CD14-positive monocyte (primary cell): ENCODE results near the gene PIERCE2. TPM values are rescaled to one million over a fixed set of nuclear protein-coding genes. Genes with fewer than 3 reads are reported as not detected.
A peak's percentile ranks its signal among the peaks of the same experiment; 100 is the strongest.

Experiments used
- DNase-seq, 3 donors: peaks; one replicate each; pipeline ENCODE4 v3.0.0-alpha.2; 2011 to 2022
- H2AFZ ChIP-seq: 2 replicates; pipeline ENCODE4 v1.6.0; 2012; ENCODE audit warnings: mild to moderate bottlenecking, low read depth, low read length, inconsistent platforms; ENCODE audit not compliant: insufficient read depth, poor library complexity, severe bottlenecking
- H3K27ac ChIP-seq, 2 donors: 1 replicate in 1 of 2; 2 replicates in 1 of 2; pipeline ENCODE4 v1.5.1; 2012 to 2013; ENCODE audit warnings: low read length in 2 of 2, control low read depth in 1 of 2, inconsistent platforms in 1 of 2, low read depth in 1 of 2, mild to moderate bottlenecking in 1 of 2
- H3K27me3 ChIP-seq, 2 donors: one replicate each; pipeline versions ENCODE4 v1.6.0 to v1.6.1; 2011 to 2013; ENCODE audit warnings: low read length in 2 of 2; ENCODE audit not compliant: control insufficient read depth in 2 of 2, insufficient read depth in 2 of 2
- H3K36me3 ChIP-seq, 2 donors: replicated peaks in 1 of 2; 1 replicate in 1 of 2; 2 replicates in 1 of 2; pipeline versions ENCODE4 v1.5.1 to v1.6.1; 2012 to 2013; ENCODE audit warnings: low read length in 2 of 2, control low read depth in 1 of 2, inconsistent platforms in 1 of 2, mild to moderate bottlenecking in 1 of 2; ENCODE audit not compliant: insufficient read depth in 2 of 2, control insufficient read depth in 1 of 2
- H3K4me1 ChIP-seq, 2 donors: 1 replicate in 1 of 2; 2 replicates in 1 of 2; pipeline versions ENCODE4 v1.5.1 to v1.6.1; 2012 to 2013; ENCODE audit warnings: low read length in 2 of 2, control low read depth in 1 of 2, inconsistent platforms in 1 of 2, mild to moderate bottlenecking in 1 of 2, moderate library complexity in 1 of 2; ENCODE audit not compliant: insufficient read depth in 2 of 2, control insufficient read depth in 1 of 2
- H3K4me2 ChIP-seq: replicated peaks from 2 replicates; pipeline ENCODE3; 2012; ENCODE audit warnings: low read length, moderate library complexity, mild to moderate bottlenecking; ENCODE audit not compliant: poor library complexity, severe bottlenecking; ENCODE audit errors: extremely low read depth
- H3K4me3 ChIP-seq, 3 experiments: fragments of 200-600 bp in 1 of 3; sonication (generic) in 1 of 3; replicated peaks in 1 of 3; 1 replicate in 2 of 3; 2 replicates in 1 of 3; pipeline ENCODE4 v1.5.1; 2011 to 2013; ENCODE audit warnings: low read length in 3 of 3, mild to moderate bottlenecking in 3 of 3, control low read depth in 2 of 3, low read depth in 2 of 3, inconsistent platforms in 1 of 3, moderate library complexity in 1 of 3
- H3K79me2 ChIP-seq: 2 replicates; pipeline ENCODE4 v1.6.0; 2012; ENCODE audit warnings: mild to moderate bottlenecking, control low read depth, inconsistent platforms, low read length, moderate library complexity; ENCODE audit not compliant: insufficient read depth
- H3K9ac ChIP-seq: 2 replicates; pipeline ENCODE4 v1.6.0; 2017; ENCODE audit warnings: low read length, mild to moderate bottlenecking; ENCODE audit not compliant: insufficient read depth, poor library complexity, severe bottlenecking
- H3K9me3 ChIP-seq, 2 donors: replicated peaks in 1 of 2; 1 replicate in 1 of 2; 2 replicates in 1 of 2; pipeline versions ENCODE4 v1.5.1 to v1.6.1; 2012 to 2013; ENCODE audit warnings: low read length in 2 of 2, control low read depth in 1 of 2; ENCODE audit not compliant: control insufficient read depth in 1 of 2, insufficient read depth in 1 of 2
- H4K20me1 ChIP-seq: 2 replicates; pipeline ENCODE4 v1.6.0; 2012; ENCODE audit warnings: mild to moderate bottlenecking, low read length, control low read depth, moderate library complexity; ENCODE audit not compliant: insufficient read depth
- H3K27ac Mint-ChIP-seq, 7 donors: one replicate each; pipeline ENCODE4 v1.8.0; 2020; ENCODE audit warnings: mild to moderate bottlenecking in 7 of 7, mixed read lengths in 7 of 7, moderate library complexity in 6 of 7, inconsistent platforms in 2 of 7
- H3K27me3 Mint-ChIP-seq, 3 donors: one replicate each; pipeline ENCODE4 v1.8.0; 2021 to 2022; ENCODE audit warnings: low read depth in 3 of 3, mild to moderate bottlenecking in 3 of 3, mixed read lengths in 3 of 3, moderate library complexity in 3 of 3, inconsistent platforms in 1 of 3
- H3K36me3 Mint-ChIP-seq, 2 donors: one replicate each; pipeline ENCODE4 v1.8.0; 2020; ENCODE audit warnings: mixed read lengths in 2 of 2, inconsistent platforms in 1 of 2, mild to moderate bottlenecking in 1 of 2
- H3K4me1 Mint-ChIP-seq: one replicate; pipeline ENCODE4 v1.8.0; 2020; ENCODE audit warnings: mild to moderate bottlenecking, mixed read lengths
- H3K4me3 Mint-ChIP-seq, 2 donors: one replicate each; pipeline ENCODE4 v1.8.0; 2020; ENCODE audit warnings: mild to moderate bottlenecking in 2 of 2, mixed read lengths in 2 of 2, moderate library complexity in 1 of 2
- H3K9me3 Mint-ChIP-seq, 7 donors: one replicate each; pipeline ENCODE4 v1.8.0; 2020 to 2022; ENCODE audit warnings: mixed read lengths in 7 of 7, mild to moderate bottlenecking in 6 of 7, moderate library complexity in 6 of 7, inconsistent platforms in 2 of 7
- WGBS: methylation state at CpG from one replicate; pipeline ENCODE4 v1.1.5; 2013; ENCODE audit warnings: missing lambda C conversion rate; ENCODE audit not compliant: insufficient coverage; 5-methylcytosine and 5-hydroxymethylcytosine counted together
- intact Hi-C, 2 donors: fragments of 100-400 bp; cut with micrococcal nuclease; formaldehyde crosslinking; loops; one replicate each; pipeline versions ENCODE4 v1.15.0 to v1.15.1; 2023
- polyA plus RNA-seq, 3 donors: library from polyadenylated mRNA; depleted of rRNA in 1 of 3; unstranded in 2 of 3; stranded (reverse) in 1 of 3; fragments of 300-500 nt in 2 of 3; fragments of >200 nt in 1 of 3; fragmentation: Illumina TruSeq in 2 of 3; gene quantifications; 1 replicate in 2 of 3; 2 replicates in 1 of 3; pipeline ENCODE4 v1.2.3, GENCODE V29; 2012 to 2021
- TF ChIP-seq, protein P1 (sequence below): fragments of 200-600 bp; IDR thresholded peaks from one replicate; pipeline ENCODE4 v1.8.0; 2022; ENCODE audit warnings: antibody characterized with exemption, mild to moderate bottlenecking

PIERCE2 gene
- polyA plus RNA-seq, 3 donors = 0.13 to 1.3 (median 0.61) TPM

DNA sequence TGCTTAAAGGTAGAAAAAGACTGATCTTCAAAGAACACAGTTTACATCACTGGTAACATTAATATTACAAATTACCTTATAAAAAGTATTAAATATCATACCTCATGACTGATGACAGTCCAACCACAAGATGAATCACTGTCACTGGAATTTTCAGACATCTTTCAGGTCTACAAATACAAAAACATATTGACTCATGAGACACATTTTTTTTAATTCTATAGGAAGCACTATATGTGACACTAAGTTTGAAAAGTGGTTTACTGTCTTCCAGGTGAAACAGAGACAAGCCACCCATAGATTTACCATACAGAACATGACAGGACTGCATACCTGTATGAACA, 19.1 kb upstream of the PIERCE2 start:
- Histone ChIP-seq H3K4me1 (peaks cover 11 to 12% of the 10 kb centered on the region in 2 donors), H4K20me1 (peaks cover 42% of the 10 kb centered on the region), H3K27ac (peak overlapping the region in 1 of 2 donors; percentile 26), H3K36me3 (peaks cover 39 to 48% of the 10 kb centered on the region in 2 donors), H3K9me3 (no peaks in the 10 kb centered on the region), H3K27me3 (no peaks in the 10 kb centered on the region), H3K4me2 (no peak overlapping the region), H3K9ac (no peak overlapping the region), H3K79me2 (peaks cover 59% of the 10 kb centered on the region), H2AFZ (no peak overlapping the region), H3K4me3 (no peak overlapping the region)
- Mint-ChIP-seq H3K4me3 (no peak overlapping the region), H3K27me3 (no peaks in the 10 kb centered on the region), H3K36me3 (peaks cover 39 to 66% of the 10 kb centered on the region in 2 donors), H3K9me3 (peaks cover 0 to 3% (median 0%) of the 10 kb centered on the region in 7 donors), H3K27ac (peak overlapping the region in 2 of 7 donors; percentile 7 to 74), H3K4me1 (peaks cover 15% of the 10 kb centered on the region)
- intact Hi-C loops = no loop called here
- DNase-seq = peak in 1 of 3 donors; percentile 24
- TF ChIP-seq, protein P1, sequence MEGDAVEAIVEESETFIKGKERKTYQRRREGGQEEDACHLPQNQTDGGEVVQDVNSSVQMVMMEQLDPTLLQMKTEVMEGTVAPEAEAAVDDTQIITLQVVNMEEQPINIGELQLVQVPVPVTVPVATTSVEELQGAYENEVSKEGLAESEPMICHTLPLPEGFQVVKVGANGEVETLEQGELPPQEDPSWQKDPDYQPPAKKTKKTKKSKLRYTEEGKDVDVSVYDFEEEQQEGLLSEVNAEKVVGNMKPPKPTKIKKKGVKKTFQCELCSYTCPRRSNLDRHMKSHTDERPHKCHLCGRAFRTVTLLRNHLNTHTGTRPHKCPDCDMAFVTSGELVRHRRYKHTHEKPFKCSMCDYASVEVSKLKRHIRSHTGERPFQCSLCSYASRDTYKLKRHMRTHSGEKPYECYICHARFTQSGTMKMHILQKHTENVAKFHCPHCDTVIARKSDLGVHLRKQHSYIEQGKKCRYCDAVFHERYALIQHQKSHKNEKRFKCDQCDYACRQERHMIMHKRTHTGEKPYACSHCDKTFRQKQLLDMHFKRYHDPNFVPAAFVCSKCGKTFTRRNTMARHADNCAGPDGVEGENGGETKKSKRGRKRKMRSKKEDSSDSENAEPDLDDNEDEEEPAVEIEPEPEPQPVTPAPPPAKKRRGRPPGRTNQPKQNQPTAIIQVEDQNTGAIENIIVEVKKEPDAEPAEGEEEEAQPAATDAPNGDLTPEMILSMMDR = no peak

DNA sequence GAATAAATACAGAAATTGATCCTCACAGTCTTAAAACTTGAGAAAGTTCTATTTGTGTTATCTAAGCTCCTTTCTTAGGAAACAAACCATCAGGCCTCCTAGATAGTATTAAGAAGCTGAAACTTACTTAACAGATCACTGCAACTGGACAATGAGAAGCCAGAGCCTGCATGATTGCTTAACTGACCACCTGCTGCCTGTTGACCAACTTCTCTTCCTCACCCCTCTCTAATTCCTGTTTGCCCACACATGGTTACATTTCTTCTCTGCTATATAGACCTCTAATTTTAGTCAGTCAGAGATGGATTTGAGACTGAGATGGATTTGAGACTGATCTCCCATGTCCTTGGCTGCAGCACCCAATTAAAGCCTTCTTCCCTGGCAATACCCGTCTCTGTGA, 13.6 kb upstream of the PIERCE2 start:
- peaks cover 37 to 40% of the 10 kb centered on the region in 2 donors for H3K4me1 ChIP-seq
- H3K4me3 Mint-ChIP-seq = peak overlapping the region; percentile 21 to 68
- peaks cover 37% of the 10 kb centered on the region for H4K20me1 ChIP-seq
- peaks cover 0 to 1% (median 0%) of the 10 kb centered on the region in 3 donors for H3K27me3 Mint-ChIP-seq
- peak overlapping the region; percentile 37 for H3K4me2 ChIP-seq
- peaks cover 23 to 50% of the 10 kb centered on the region in 2 donors for H3K36me3 Mint-ChIP-seq
- H3K27me3 ChIP-seq = no peaks in the 10 kb centered on the region
- H3K27ac ChIP-seq = peak overlapping the region; percentile 52 to 83
- no peaks in the 10 kb centered on the region for H3K9me3 ChIP-seq
- TF ChIP-seq, protein P1 = no peak
- H3K27ac Mint-ChIP-seq = peak overlapping the region; percentile 72 to 92 (median 89)
- H3K9me3 Mint-ChIP-seq = peaks cover 1 to 8% (median 5%) of the 10 kb centered on the region in 7 donors
- WGBS = 83% methylated on average over 1 of the region's 1 CpG
- peak; percentile 44 to 76 (median 53) for DNase-seq
- peaks cover 60% of the 10 kb centered on the region for H3K4me1 Mint-ChIP-seq
- intact Hi-C loops = no loop called here
- peak overlapping the region in 1 of 3 experiments; percentile 31 for H3K4me3 ChIP-seq
- peaks cover 0 to 27% of the 10 kb centered on the region in 2 donors for H3K36me3 ChIP-seq
- H3K79me2 ChIP-seq = peaks cover 97% of the 10 kb centered on the region
- no peak overlapping the region for H3K9ac ChIP-seq
- no peak overlapping the region for H2AFZ ChIP-seq
